Measurements from ENCODE around the gene MTERF2.
A peak's percentile ranks its signal among the peaks of the same experiment; 100 is the strongest.

Gene MTERF2

GRCh38 chr12:106975993-106976658 lies 10.8 kb downstream of the MTERF2 start:
- no peak overlapping the region for H3K4me3 ChIP-seq (ENCODE audit: low read depth, low read length, poor library complexity, severe bottlenecking)
- H4K20me1 ChIP-seq (ENCODE audit: insufficient read depth, low read length), result no peaks in the 10 kb centered on the region
- no peak overlapping the region for H2AFZ ChIP-seq (ENCODE audit: low read length)
- H3K36me3 ChIP-seq (ENCODE audit: insufficient read depth, low read length), result peaks cover 2% of the 10 kb centered on the region; the same call in 1 of the 2 replicates
- no peaks in the 10 kb centered on the region for H3K9me3 ChIP-seq (ENCODE audit: low read length)
- H3K79me2 ChIP-seq (ENCODE audit: insufficient read depth, low read length), result no peaks in the 10 kb centered on the region
- no peaks in the 10 kb centered on the region for H3K27me3 ChIP-seq (ENCODE audit: insufficient read depth, low read length)
- no peak overlapping the region for H3K4me2 ChIP-seq (ENCODE audit: low read length)
- H3K9me2 ChIP-seq (ENCODE audit: low read depth, low read length), result no peaks in the 10 kb centered on the region
- peaks cover 18% of the 10 kb centered on the region for H3K4me1 ChIP-seq (ENCODE audit: insufficient read depth, low read length, severe bottlenecking)
- TF ChIP-seq CTCF (IDR thresholded peaks at IDR 0.05; ENCODE audit: low read length) (no peak), EZH2 (IDR thresholded peaks at IDR 0.05; ENCODE audit: borderline replicate concordance, low read length) (no peak)
- no peak overlapping the region for H3K9ac ChIP-seq (ENCODE audit: low read length)
- no peaks in the 10 kb centered on the region for H3F3A ChIP-seq (ENCODE audit: insufficient read depth, low read length)
- no peak overlapping the region for H3K27ac ChIP-seq (ENCODE audit: low read depth, low read length, poor library complexity, severe bottlenecking)

DNA sequence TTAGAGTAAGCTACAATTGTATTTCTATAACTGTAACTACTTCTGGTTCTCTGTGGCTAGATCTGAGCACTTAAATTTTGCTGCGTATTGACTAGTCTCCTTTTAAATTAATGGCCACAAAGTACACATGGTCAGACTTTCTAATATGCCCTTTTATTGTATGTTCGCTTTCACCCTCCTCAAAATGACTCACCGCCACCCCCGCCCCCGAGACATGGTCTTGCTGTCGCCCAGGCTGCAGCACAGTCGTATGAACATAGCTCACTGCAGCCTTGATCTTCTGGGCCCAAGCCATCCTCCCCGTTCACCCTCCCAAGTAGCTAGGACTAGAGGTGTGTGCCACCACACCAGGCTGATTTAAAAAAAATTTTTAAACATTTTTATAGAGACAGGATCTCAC lies 11.8 kb downstream of the MTERF2 start:
- H4K20me1 ChIP-seq (ENCODE audit: insufficient read depth, low read length), result no peaks in the 10 kb centered on the region
- no peak overlapping the region for H2AFZ ChIP-seq (ENCODE audit: low read length)
- no peak overlapping the region for H3K4me3 ChIP-seq (ENCODE audit: low read depth, low read length, poor library complexity, severe bottlenecking)
- no peak for TF ChIP-seq EZH2 (IDR thresholded peaks at IDR 0.05; ENCODE audit: borderline replicate concordance, low read length)
- no peak for TF ChIP-seq CTCF (IDR thresholded peaks at IDR 0.05; ENCODE audit: low read length)
- H3K79me2 ChIP-seq (ENCODE audit: insufficient read depth, low read length), result no peaks in the 10 kb centered on the region
- H3K4me1 ChIP-seq (ENCODE audit: insufficient read depth, low read length, severe bottlenecking), result peaks cover 18% of the 10 kb centered on the region
- H3K27ac ChIP-seq (ENCODE audit: low read depth, low read length, poor library complexity, severe bottlenecking), result peak overlapping the region; percentile 29
- H3K9me3 ChIP-seq (ENCODE audit: low read length), result no peaks in the 10 kb centered on the region
- H3K27me3 ChIP-seq (ENCODE audit: insufficient read depth, low read length), result no peaks in the 10 kb centered on the region
- H3K4me2 ChIP-seq (ENCODE audit: low read length), result no peak overlapping the region
- H3K9me2 ChIP-seq (ENCODE audit: low read depth, low read length), result no peaks in the 10 kb centered on the region
- no peaks in the 10 kb centered on the region for H3F3A ChIP-seq (ENCODE audit: insufficient read depth, low read length)
- H3K9ac ChIP-seq (ENCODE audit: low read length), result no peak overlapping the region
- peaks cover 7% of the 10 kb centered on the region for H3K36me3 ChIP-seq (ENCODE audit: insufficient read depth, low read length)

DNA sequence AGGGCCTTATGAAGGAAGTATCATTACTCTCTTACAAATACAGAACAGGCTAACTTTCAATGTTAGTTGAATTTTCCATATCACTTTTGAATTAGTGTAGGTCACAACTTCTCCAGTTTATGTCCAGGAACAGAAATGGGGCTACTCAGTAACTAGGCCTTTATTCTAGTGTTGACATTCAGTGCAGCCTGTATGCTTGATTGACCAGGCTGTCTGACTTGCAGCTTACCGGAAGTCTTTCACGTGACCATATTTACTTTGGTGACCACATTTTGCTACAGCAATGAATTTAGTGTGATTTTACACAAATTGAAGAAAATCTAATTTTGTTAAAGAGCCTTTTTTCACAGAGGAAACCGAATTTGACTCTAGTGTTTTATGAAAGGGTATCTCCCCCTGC lies 12.4 kb downstream of the MTERF2 start:
- Histone ChIP-seq H3K79me2 (ENCODE audit: insufficient read depth, low read length) (no peaks in the 10 kb centered on the region), H3K9me3 (ENCODE audit: low read length) (no peaks in the 10 kb centered on the region), H3K4me2 (ENCODE audit: low read length) (no peak overlapping the region), H3K27ac (ENCODE audit: low read depth, low read length, poor library complexity, severe bottlenecking) (peak overlapping the region; percentile 29), H3K4me3 (ENCODE audit: low read depth, low read length, poor library complexity, severe bottlenecking) (no peak overlapping the region), H3K36me3 (ENCODE audit: insufficient read depth, low read length) (peaks cover 7% of the 10 kb centered on the region), H3F3A (ENCODE audit: insufficient read depth, low read length) (no peaks in the 10 kb centered on the region), H3K9ac (ENCODE audit: low read length) (no peak overlapping the region), H3K27me3 (ENCODE audit: insufficient read depth, low read length) (no peaks in the 10 kb centered on the region), H3K9me2 (ENCODE audit: low read depth, low read length) (no peaks in the 10 kb centered on the region), H4K20me1 (ENCODE audit: insufficient read depth, low read length) (no peaks in the 10 kb centered on the region), H3K4me1 (ENCODE audit: insufficient read depth, low read length, severe bottlenecking) (peaks cover 18% of the 10 kb centered on the region), H2AFZ (ENCODE audit: low read length) (no peak overlapping the region)
- TF ChIP-seq EZH2 (IDR thresholded peaks at IDR 0.05; ENCODE audit: borderline replicate concordance, low read length), result no peak
- TF ChIP-seq CTCF (IDR thresholded peaks at IDR 0.05; ENCODE audit: low read length), result no peak
